ENCODE data around the gene HES3. TPM values are rescaled to one million over a fixed set of nuclear protein-coding genes. Genes with fewer than 3 reads are reported as not detected.

HES3 gene
- total and polyA plus RNA-seq, 3 donors from 2014 or later: not detected

DNA sequence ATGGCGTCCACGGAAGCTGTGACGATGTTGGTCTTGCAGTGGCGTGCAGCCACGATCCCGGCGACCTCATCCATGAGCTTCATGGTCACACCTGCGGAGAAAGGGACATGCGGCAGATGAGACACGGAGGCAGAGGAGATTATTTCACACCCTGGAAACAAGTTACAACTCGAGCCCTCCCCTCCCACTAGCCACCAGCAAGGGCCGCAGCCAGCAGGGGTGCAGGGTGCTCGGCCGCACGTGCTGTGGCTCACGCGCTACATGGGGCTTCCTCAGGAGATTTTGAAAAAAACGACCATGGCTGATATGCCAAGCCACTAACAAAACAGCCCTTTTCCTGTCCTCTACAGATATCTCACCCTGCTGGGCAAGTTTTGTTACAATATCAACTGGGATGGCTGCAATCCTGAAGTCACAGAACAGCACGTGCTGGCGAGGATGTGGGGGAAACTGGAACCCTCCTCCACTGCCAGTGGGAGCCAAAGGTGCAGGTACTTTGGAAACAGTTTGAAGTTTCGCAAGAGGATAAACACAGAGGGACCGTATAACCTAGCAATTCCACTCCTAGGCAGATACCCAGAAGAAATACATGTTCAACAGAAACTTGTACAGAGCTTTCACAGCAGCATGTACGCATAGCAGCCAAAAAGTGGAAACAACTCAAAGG is 51.0 kb downstream of the HES3 start:
- 73 to 80% methylated on average over 19 to 23 of the region's 23 CpGs for WGBS, 2 donors
- H3K4me3 ChIP-seq: no peak overlapping the region
- no peaks in the 10 kb centered on the region for H3K27me3 ChIP-seq
- TF ChIP-seq POLR2A (IDR thresholded peaks at IDR 0.05): no peak
- TF ChIP-seq, protein P1, sequence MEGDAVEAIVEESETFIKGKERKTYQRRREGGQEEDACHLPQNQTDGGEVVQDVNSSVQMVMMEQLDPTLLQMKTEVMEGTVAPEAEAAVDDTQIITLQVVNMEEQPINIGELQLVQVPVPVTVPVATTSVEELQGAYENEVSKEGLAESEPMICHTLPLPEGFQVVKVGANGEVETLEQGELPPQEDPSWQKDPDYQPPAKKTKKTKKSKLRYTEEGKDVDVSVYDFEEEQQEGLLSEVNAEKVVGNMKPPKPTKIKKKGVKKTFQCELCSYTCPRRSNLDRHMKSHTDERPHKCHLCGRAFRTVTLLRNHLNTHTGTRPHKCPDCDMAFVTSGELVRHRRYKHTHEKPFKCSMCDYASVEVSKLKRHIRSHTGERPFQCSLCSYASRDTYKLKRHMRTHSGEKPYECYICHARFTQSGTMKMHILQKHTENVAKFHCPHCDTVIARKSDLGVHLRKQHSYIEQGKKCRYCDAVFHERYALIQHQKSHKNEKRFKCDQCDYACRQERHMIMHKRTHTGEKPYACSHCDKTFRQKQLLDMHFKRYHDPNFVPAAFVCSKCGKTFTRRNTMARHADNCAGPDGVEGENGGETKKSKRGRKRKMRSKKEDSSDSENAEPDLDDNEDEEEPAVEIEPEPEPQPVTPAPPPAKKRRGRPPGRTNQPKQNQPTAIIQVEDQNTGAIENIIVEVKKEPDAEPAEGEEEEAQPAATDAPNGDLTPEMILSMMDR (IDR thresholded peaks at IDR 0.05): no peak
- H3K9me3 ChIP-seq: no peaks in the 10 kb centered on the region
- H3K4me1 ChIP-seq: no peaks in the 10 kb centered on the region
- intact Hi-C loops (cut with DNase I; ENCODE audit: low total_unique reads): no loop called here
- no peak overlapping the region for H3K27ac ChIP-seq
- DNase-seq: peak; percentile 69
- H3K36me3 ChIP-seq (ENCODE audit: low read depth, missing control alignments): no peaks in the 10 kb centered on the region

Other genes with a start within 250 kb of the HES3 start
- gene KCNAB2, start 198.3 kb upstream of the HES3 start, total RNA-seq: 1 to 10 TPM; 9.0 to 9.3 TPM
- 9.8 TPM for gene KCNAB2, start 198.3 kb upstream of the HES3 start, polyA plus RNA-seq (ENCODE audit: insufficient read depth, low read depth, low replicate concordance)
- gene CHD5, start 63.9 kb upstream of the HES3 start, total RNA-seq: 10 to 100 TPM; 42.1 to 63.1 TPM
- 67.5 TPM for gene CHD5, start 63.9 kb upstream of the HES3 start, polyA plus RNA-seq (ENCODE audit: insufficient read depth, low read depth, low replicate concordance)
- gene RPL22, start 44.6 kb upstream of the HES3 start, total RNA-seq: 10 to 100 TPM; 95.1 to 99.9 TPM
- 319 TPM for gene RPL22, start 44.6 kb upstream of the HES3 start, polyA plus RNA-seq (ENCODE audit: insufficient read depth, low read depth, low replicate concordance)
- 10 to 100 TPM; 13.2 to 20.1 TPM for gene RNF207, start 38.1 kb upstream of the HES3 start, total RNA-seq
- gene RNF207, start 38.1 kb upstream of the HES3 start, polyA plus RNA-seq (ENCODE audit: insufficient read depth, low read depth, low replicate concordance): 4.8 TPM
- gene ICMT, start 8.2 kb upstream of the HES3 start, total RNA-seq: 10 to 100 TPM; 33.0 to 36.5 TPM
- 26.7 TPM for gene ICMT, start 8.2 kb upstream of the HES3 start, polyA plus RNA-seq (ENCODE audit: insufficient read depth, low read depth, low replicate concordance)
- gene GPR153, start 16.9 kb downstream of the HES3 start, total RNA-seq: 1 to 10 TPM; 5.7 to 6.3 TPM
- gene GPR153, start 16.9 kb downstream of the HES3 start, polyA plus RNA-seq (ENCODE audit: insufficient read depth, low read depth, low replicate concordance): 5.8 TPM
- 10 to 100 TPM; 50.3 to 52.5 TPM for gene ACOT7, start 149.6 kb downstream of the HES3 start, total RNA-seq
- gene ACOT7, start 149.6 kb downstream of the HES3 start, polyA plus RNA-seq (ENCODE audit: insufficient read depth, low read depth, low replicate concordance): 72.8 TPM
- 1 to 10 TPM; 2.4 to 5.0 TPM for gene HES2, start 175.7 kb downstream of the HES3 start, total RNA-seq
- gene HES2, start 175.7 kb downstream of the HES3 start, polyA plus RNA-seq (ENCODE audit: insufficient read depth, low read depth, low replicate concordance): 2.6 TPM
- 100 to 1,000 TPM; 396 to 404 TPM for gene ESPN, start 180.6 kb downstream of the HES3 start, total RNA-seq
- gene ESPN, start 180.6 kb downstream of the HES3 start, polyA plus RNA-seq (ENCODE audit: insufficient read depth, low read depth, low replicate concordance): 270 TPM
- gene TNFRSF25, start 222.0 kb downstream of the HES3 start, total RNA-seq: 10 to 100 TPM; 13.4 to 14.0 TPM
- gene TNFRSF25, start 222.0 kb downstream of the HES3 start, polyA plus RNA-seq (ENCODE audit: insufficient read depth, low read depth, low replicate concordance): 6.2 TPM
- gene PLEKHG5, start 247.5 kb downstream of the HES3 start, total RNA-seq: 10 to 100 TPM; 13.7 to 16.4 TPM
- 8.1 TPM for gene PLEKHG5, start 247.5 kb downstream of the HES3 start, polyA plus RNA-seq (ENCODE audit: insufficient read depth, low read depth, low replicate concordance)

Data from testis (tissue), 3 donors.